B cell (primary cell): Measurements from ENCODE around the gene SCEL. TPM values are rescaled to one million over a fixed set of nuclear protein-coding genes. Genes with fewer than 3 reads are reported as not detected.

Source experiments
- ATAC-seq: fragments of 200-7000 bp; cut with Tn5 transposase; one replicate; pipeline ENCODE4 v1.10.0; 2021; ENCODE audit warnings: low read depth, mild to moderate bottlenecking, moderate number of reproducible peaks, moderate library complexity
- CTCF ChIA-PET: fragments of 350-600 bp; sonication (Branson Sonifier 250); formaldehyde crosslinking; loops from one replicate; lab custom pipeline; 2021; ENCODE audit warnings: antibody characterized with exemption, inconsistent platforms; lab: Charles Lee
- POLR2A ChIA-PET: fragments of 350-600 bp; sonication (Branson Sonifier 250); formaldehyde crosslinking; loops from one replicate; lab custom pipeline; 2021; ENCODE audit warnings: antibody characterized with exemption; lab: Charles Lee
- DNase-seq: peaks from one replicate; pipeline ENCODE4 v3.0.0; 2013
- H2AFZ ChIP-seq: 2 replicates; pipeline ENCODE4 v1.6.1; 2012; ENCODE audit warnings: mild to moderate bottlenecking, low read depth, low read length; ENCODE audit not compliant: insufficient read depth, poor library complexity, severe bottlenecking
- H3K27ac ChIP-seq, 2 donors: 1 replicate in 1 of 2; 2 replicates in 1 of 2; pipeline ENCODE4 v1.5.1; 2012 to 2013; ENCODE audit warnings: low read length in 2 of 2, mild to moderate bottlenecking in 2 of 2, moderate library complexity in 1 of 2
- H3K27me3 ChIP-seq, 4 experiments: fragments of 200-600 bp in 1 of 4; sonication (generic) in 1 of 4; replicated peaks in 1 of 4; 1 replicate in 2 of 4; 2 replicates in 2 of 4; pipeline versions ENCODE4 v1.6.1 to v1.7.0; 2013 to 2016; ENCODE audit warnings: low read length in 3 of 4, mild to moderate bottlenecking in 2 of 4, mixed read lengths in 1 of 4, moderate library complexity in 1 of 4; ENCODE audit not compliant: insufficient read depth in 4 of 4, control insufficient read depth in 3 of 4; ENCODE audit errors: control extremely low read depth in 1 of 4
- H3K36me3 ChIP-seq, 2 experiments: replicated peaks in 1 of 2; 1 replicate in 1 of 2; 2 replicates in 1 of 2; pipeline versions ENCODE4 v1.6.1 to v1.7.1; 2013; ENCODE audit warnings: low read length in 1 of 2; ENCODE audit not compliant: insufficient read depth in 2 of 2, control insufficient read depth in 1 of 2; ENCODE audit errors: control extremely low read depth in 1 of 2, extremely low read depth in 1 of 2
- H3K4me1 ChIP-seq, 2 donors: fragments of 200-600 bp in 1 of 2; sonication (generic) in 1 of 2; 1 replicate in 1 of 2; 2 replicates in 1 of 2; pipeline versions ENCODE4 v1.5.1 to v1.6.1; 2013 to 2017; ENCODE audit warnings: low read length in 2 of 2; ENCODE audit not compliant: control insufficient read depth in 2 of 2, insufficient read depth in 2 of 2
- H3K4me2 ChIP-seq: replicated peaks from 2 replicates; pipeline ENCODE3; 2012; ENCODE audit warnings: mild to moderate bottlenecking, low read depth, low read length; ENCODE audit not compliant: poor library complexity, severe bottlenecking
- H3K4me3 ChIP-seq, 5 experiments: fragments of 200-600 bp in 1 of 5; sonication (generic) in 1 of 5; 1 replicate in 3 of 5; 2 replicates in 2 of 5; pipeline versions ENCODE4 v1.5.1 to v1.7.0; 2011 to 2016; ENCODE audit warnings: low read length in 4 of 5, mild to moderate bottlenecking in 4 of 5, low read depth in 2 of 5, control low read depth in 1 of 5, moderate library complexity in 1 of 5; ENCODE audit not compliant: insufficient read depth in 1 of 5; ENCODE audit errors: control extremely low read depth in 1 of 5, extremely low read depth in 1 of 5
- H3K79me2 ChIP-seq: fragments of 200-600 bp; sonication (generic); one replicate; pipeline ENCODE4 v1.6.0; 2016; ENCODE audit warnings: low read length; ENCODE audit not compliant: control insufficient read depth, insufficient read depth
- H3K9ac ChIP-seq: fragments of 200-600 bp; sonication (generic); 2 replicates; pipeline ENCODE4 v1.6.1; 2017; ENCODE audit warnings: mild to moderate bottlenecking, low read length, moderate library complexity
- H3K9me3 ChIP-seq, 3 donors: one replicate each; pipeline versions ENCODE4 v1.6.1 to v1.7.1; 2013; ENCODE audit warnings: low read length in 2 of 3; ENCODE audit not compliant: control insufficient read depth in 2 of 3, insufficient read depth in 1 of 3; ENCODE audit errors: control extremely low read depth in 1 of 3
- H4K20me1 ChIP-seq: 2 replicates; pipeline ENCODE4 v1.6.0; 2012; ENCODE audit warnings: mild to moderate bottlenecking, low read length; ENCODE audit not compliant: insufficient read depth, control insufficient read depth, poor library complexity, severe bottlenecking
- H3K27ac Mint-ChIP-seq: one replicate; pipeline ENCODE4 v1.8.0; 2021; ENCODE audit warnings: mixed read lengths
- H3K27me3 Mint-ChIP-seq: one replicate; pipeline ENCODE4 v1.8.0; 2021; ENCODE audit warnings: mixed read lengths
- H3K4me1 Mint-ChIP-seq: one replicate; pipeline ENCODE4 v1.8.0; 2021; ENCODE audit warnings: mixed read lengths
- H3K4me3 Mint-ChIP-seq: one replicate; pipeline ENCODE4 v1.8.0; 2021; ENCODE audit warnings: mixed read lengths
- H3K9me3 Mint-ChIP-seq: one replicate; pipeline ENCODE4 v1.8.0; 2022; ENCODE audit warnings: mixed read lengths; ENCODE audit not compliant: insufficient read depth
- CTCF ChIP-seq: fragments of 200-600 bp; IDR thresholded peaks from one replicate; pipeline ENCODE4 v1.8.0; 2022; ENCODE audit warnings: antibody characterized with exemption, mild to moderate bottlenecking
- EZH2 ChIP-seq: IDR thresholded peaks from 2 replicates; pipeline ENCODE4 v1.6.1; 2012; ENCODE audit warnings: borderline replicate concordance, low read depth, mild to moderate bottlenecking, moderate library complexity, low read length; ENCODE audit not compliant: insufficient read depth, poor library complexity, severe bottlenecking
- WGBS: methylation state at CpG from one replicate; pipeline ENCODE4 v1.1.5; 2013; ENCODE audit warnings: missing lambda C conversion rate; ENCODE audit not compliant: insufficient coverage; 5-methylcytosine and 5-hydroxymethylcytosine counted together
- intact Hi-C: fragments of 100-400 bp; cut with micrococcal nuclease; formaldehyde crosslinking; loops from one replicate; pipeline ENCODE4 v1.10.0; 2022
- polyA plus RNA-seq: library from polyadenylated mRNA; depleted of rRNA; stranded (reverse); fragments of >200 nt; gene quantifications from 2 replicates; pipeline ENCODE4 v1.2.3, GENCODE V29; 2012
- total RNA-seq, 2 donors: library from RNA; stranded (reverse); fragments of 120-200 nt in 1 of 2; gene quantifications; 1 replicate in 1 of 2; 2 replicates in 1 of 2; pipeline versions ENCODE4 v1.2.3 to v1.2.4, GENCODE V29; 2013 to 2022

The SCEL gene
- total and polyA plus RNA-seq, 2 donors (not counting 1 experiment from before 2014, with no cell fraction given): not detected

- Histone ChIP-seq H3K4me2 (no peak overlapping the region), H3K27ac (no peak overlapping the region), H3K79me2 (no peaks in the 10 kb centered on the region), H3K27me3 (no peaks in the 10 kb centered on the region), H2AFZ (no peak overlapping the region), H3K4me1 (no peaks in the 10 kb centered on the region), H3K36me3 (no peaks in the 10 kb centered on the region), H3K9ac (no peak overlapping the region), H3K9me3 (no peaks in the 10 kb centered on the region), H4K20me1 (no peaks in the 10 kb centered on the region), H3K4me3 (no peak overlapping the region)
- Mint-ChIP-seq H3K4me3 (no peak overlapping the region), H3K4me1 (no peaks in the 10 kb centered on the region), H3K9me3 (no peaks in the 10 kb centered on the region), H3K27me3 (peaks cover 17% of the 10 kb centered on the region), H3K27ac (no peak overlapping the region)
- DNase-seq: no peak
- POLR2A ChIA-PET: no interaction called here
- ATAC-seq: no peak
- intact Hi-C loops: no loop called here
- WGBS: 25% methylated on average over 1 of the region's 2 CpGs
- CTCF ChIA-PET: interaction anchor here (1.8 kb wide), 1 partner anchor 157 kb away, joined by 9 read pairs; no protein-coding TSS in a partner anchor
- no peak for TF ChIP-seq CTCF
- no peak for TF ChIP-seq EZH2
Measured at GRCh38 chr13:77595166-77595810, 59.8 kb downstream of the SCEL start.

- H3K9me3 ChIP-seq: no peaks in the 10 kb centered on the region
- H3K9me3 Mint-ChIP-seq: no peaks in the 10 kb centered on the region
- no peaks in the 10 kb centered on the region for H3K27me3 ChIP-seq
- no peak overlapping the region for H3K4me2 ChIP-seq
- peaks cover 16% of the 10 kb centered on the region for H3K27me3 Mint-ChIP-seq
- ATAC-seq (no peak), DNase-seq (no peak)
- no peak overlapping the region for H2AFZ ChIP-seq
- no peak overlapping the region for H3K4me3 Mint-ChIP-seq
- POLR2A ChIA-PET: no interaction called here
- CTCF ChIA-PET: interaction anchor here (0.8 kb wide), 2 partner anchors 20 to 102 kb away, joined by 3 to 4 read pairs; no protein-coding TSS in a partner anchor
- no peaks in the 10 kb centered on the region for H3K79me2 ChIP-seq
- WGBS: 100% methylated on average over 1 of the region's 1 CpG
- no peak overlapping the region for H3K4me3 ChIP-seq
- no peak overlapping the region for H3K27ac Mint-ChIP-seq
- no peak overlapping the region for H3K27ac ChIP-seq
- no peak for TF ChIP-seq CTCF
- TF ChIP-seq EZH2: no peak
- no peak overlapping the region for H3K9ac ChIP-seq
- H3K4me1 Mint-ChIP-seq: no peaks in the 10 kb centered on the region
- no peaks in the 10 kb centered on the region for H3K4me1 ChIP-seq
- H4K20me1 ChIP-seq: no peaks in the 10 kb centered on the region
- H3K36me3 ChIP-seq: no peaks in the 10 kb centered on the region
- intact Hi-C loops: no loop called here
Measured at GRCh38 chr13:77596777-77597176, 61.3 kb downstream of the SCEL start.
